HepG2 (cell line): Measurements from ENCODE around the gene PXT1. TPM values are rescaled to one million over a fixed set of nuclear protein-coding genes. Genes with fewer than 3 reads are reported as not detected.

Experiments used
- ASH2L ChIP-seq: fragments of 300-600, 200-600 bp; sonication (generic); IDR thresholded peaks from 2 replicates; pipeline ENCODE4 v1.7.0; 2017; ENCODE audit warnings: low read depth, mild to moderate bottlenecking, moderate library complexity, mixed read lengths, low read length; ENCODE audit not compliant: insufficient read length
- DR1 ChIP-seq: sonication (generic); formaldehyde crosslinking; IDR thresholded peaks from 2 replicates; pipeline ENCODE4 v1.8.0; 2021; ENCODE audit warnings: mild to moderate bottlenecking, missing genetic modification reagents, inconsistent platforms
- EEA1 ChIP-seq: sonication (generic); formaldehyde crosslinking; IDR thresholded peaks from 2 replicates; pipeline ENCODE4 v1.5.1; 2020; ENCODE audit warnings: mild to moderate bottlenecking, missing genetic modification reagents, borderline replicate concordance
- ESRRA ChIP-seq: sonication (generic); formaldehyde crosslinking; IDR thresholded peaks from 2 replicates; pipeline ENCODE4 v1.5.1; 2020; ENCODE audit warnings: mild to moderate bottlenecking, low read depth, missing genetic modification reagents
- HNRNPLL ChIP-seq: fragments of 200-400 bp; formaldehyde crosslinking; IDR thresholded peaks from 2 replicates; pipeline ENCODE4 v1.6.1; 2017; ENCODE audit warnings: mild to moderate bottlenecking, low read depth, low read length; ENCODE audit not compliant: poor library complexity, severe bottlenecking
- MAZ ChIP-seq, 2 experiments: sonication (generic) in 1 of 2; formaldehyde crosslinking in 1 of 2; IDR thresholded peaks; 2 replicates each; pipeline versions ENCODE4 v1.5.0 to v1.6.1; 2012 to 2020; ENCODE audit warnings: low read depth in 2 of 2, mild to moderate bottlenecking in 2 of 2, borderline replicate concordance in 1 of 2, improper control_type of control experiment in 1 of 2, low read length in 1 of 2, missing genetic modification reagents in 1 of 2, moderate library complexity in 1 of 2
- RAD51 ChIP-seq: fragments of 450-650 bp; IDR thresholded peaks from 2 replicates; pipeline ENCODE4 v1.6.1; 2016; ENCODE audit warnings: borderline replicate concordance
- RNF2 ChIP-seq: fragments of 450-650 bp; conservative IDR thresholded peaks from 2 replicates; pipeline ENCODE4 v1.6.1; 2016; ENCODE audit warnings: low read depth
- ZFYVE20 ChIP-seq: sonication (generic); formaldehyde crosslinking; IDR thresholded peaks from 2 replicates; pipeline ENCODE4 v1.8.0; 2023; ENCODE audit warnings: low read depth, mild to moderate bottlenecking, moderate library complexity, missing genetic modification reagents, borderline replicate concordance
- ZNF253 ChIP-seq: sonication (generic); formaldehyde crosslinking; IDR thresholded peaks from 2 replicates; pipeline ENCODE4 v1.8.0; 2022; ENCODE audit warnings: mild to moderate bottlenecking, missing genetic modification reagents, borderline replicate concordance
- ZNF329 ChIP-seq: sonication (generic); formaldehyde crosslinking; IDR thresholded peaks from 2 replicates; pipeline ENCODE4 v1.9.0; 2021; ENCODE audit warnings: low read depth, mild to moderate bottlenecking, missing genetic modification reagents
- ZNF703 ChIP-seq: sonication (generic); formaldehyde crosslinking; IDR thresholded peaks from 2 replicates; pipeline ENCODE4 v1.5.1; 2020; ENCODE audit warnings: missing genetic modification reagents, mild to moderate bottlenecking, moderate library complexity, borderline replicate concordance
- ZNF780A ChIP-seq: sonication (generic); formaldehyde crosslinking; IDR thresholded peaks from 2 replicates; pipeline ENCODE4 v1.8.0; 2022; ENCODE audit warnings: mild to moderate bottlenecking, missing genetic modification reagents, moderate library complexity
- ZSCAN25 ChIP-seq: sonication (generic); formaldehyde crosslinking; IDR thresholded peaks from 2 replicates; pipeline ENCODE4 v1.8.0; 2022; ENCODE audit warnings: mild to moderate bottlenecking, missing genetic modification reagents
- polyA plus RNA-seq, 8 experiments: library from polyadenylated mRNA; depleted of rRNA in 3 of 8; stranded (reverse) in 7 of 8; unstranded in 1 of 8; fragments of >200 nt; fragmentation: Illumina TruSeq in 4 of 8; extraction: Trizol in 4 of 8; gene quantifications; 2 replicates each; pipeline versions ENCODE4 v1.2.1 to v1.2.3, GENCODE V29; 2011 to 2016; ENCODE audit warnings: low read depth in 4 of 8, missing spikeins in 1 of 8, mixed read lengths in 1 of 8; ENCODE audit not compliant: insufficient read depth in 1 of 8
- total RNA-seq, 5 experiments: library from RNA; depleted of rRNA; stranded (reverse); fragments of >200 nt; fragmentation: Illumina TruSeq; extraction: Trizol; gene quantifications; 2 replicates each; pipeline ENCODE4 v1.2.3, GENCODE V29; 2016; ENCODE audit warnings: low read depth in 1 of 5
- TF ChIP-seq, protein P1 (sequence below): sonication (generic); formaldehyde crosslinking; IDR thresholded peaks from 2 replicates; pipeline ENCODE4 v1.4.0; 2020; ENCODE audit warnings: missing genetic modification reagents
- TF ChIP-seq, protein P2 (sequence below), 2 experiments: fragments of 450-650 bp in 1 of 2; sonication (generic) in 1 of 2; formaldehyde crosslinking in 1 of 2; IDR thresholded peaks; 2 replicates each; pipeline versions ENCODE4 v1.6.1 to v1.8.0; 2016 to 2022; ENCODE audit warnings: antibody characterized with exemption in 1 of 2, mild to moderate bottlenecking in 1 of 2, missing genetic modification reagents in 1 of 2

PXT1 gene
- total and polyA plus RNA-seq, 2 of the 13 experiments (the other 11 are each of a cell fraction or from before 2014, with no cell fraction given): 0.04 TPM; not detected in 1

DNA sequence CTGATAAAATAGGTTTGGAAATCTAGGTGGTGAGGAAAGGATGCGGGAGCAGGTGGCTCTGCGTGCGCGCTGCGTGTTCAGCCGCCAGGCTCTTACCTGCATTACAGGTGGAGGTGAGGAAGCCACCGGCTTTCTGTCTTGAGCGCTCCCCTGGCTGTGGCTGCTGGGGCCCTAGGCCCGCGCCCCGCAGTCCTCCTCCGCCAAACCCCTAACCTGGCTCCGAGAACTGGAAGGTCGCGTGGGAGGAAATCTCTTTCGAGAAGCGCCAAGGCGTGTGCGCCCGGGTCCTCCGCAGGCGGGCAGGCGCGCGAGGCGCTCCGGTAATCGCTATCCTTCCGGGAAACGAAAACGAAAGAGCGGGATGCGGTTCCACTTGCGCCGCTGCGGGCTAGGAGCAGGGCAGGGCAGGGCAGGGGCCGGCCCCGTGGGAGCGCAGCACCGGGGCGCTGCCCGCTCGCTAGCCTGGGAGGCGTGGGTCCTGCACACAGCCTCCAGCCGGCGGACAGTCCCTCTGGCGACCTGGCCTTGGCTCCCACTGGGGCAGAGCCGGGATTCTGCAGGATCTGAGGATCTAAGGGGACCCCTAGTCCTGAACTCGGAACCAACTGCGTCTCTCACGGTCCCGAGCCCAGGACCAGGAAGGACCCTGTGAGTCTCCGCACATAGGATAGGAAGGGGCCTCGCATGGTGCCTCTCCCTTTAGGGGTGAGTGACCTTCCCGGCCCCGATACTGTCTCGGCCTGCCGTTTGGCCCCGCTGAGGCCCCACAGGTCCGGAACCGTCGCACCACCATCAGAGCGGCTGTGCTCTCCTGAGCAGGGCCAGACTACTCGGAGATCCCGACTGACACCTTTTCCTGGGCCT, 55.0 kb downstream of the PXT1 start, which contains the start of gene ETV7 (continued):
- TF ChIP-seq ZSCAN25 (CRISPR knock-in tag) (0 out of 2 replicates have a peak, but pooled peaks have one; percentile 24), ESRRA (CRISPR knock-in tag) (no peak), RNF2 (peak; percentile 59; the same call in 1 of the 2 replicates), ASH2L (no peak), ZNF329 (CRISPR knock-in tag) (no peak), MAZ (IDR thresholded peaks at IDR 0.05; ENCODE audit: borderline replicate concordance, low read depth, low read length) (no peak), MAZ (CRISPR knock-in tag; IDR thresholded peaks at IDR 0.05; ENCODE audit: low read depth) (0 out of 2 replicates have a peak, but pooled peaks have one; percentile 11), RAD51 (no peak), DR1 (CRISPR knock-in tag) (no peak), ZNF703 (CRISPR knock-in tag) (no peak), HNRNPLL (peak; percentile 51), ZNF253 (CRISPR knock-in tag) (peak; percentile 35; the same call in 1 of the 2 replicates), ZFYVE20 (CRISPR knock-in tag) (no peak), ZNF780A (CRISPR knock-in tag) (no peak), EEA1 (CRISPR knock-in tag) (no peak)
- TF ChIP-seq, protein P1, sequence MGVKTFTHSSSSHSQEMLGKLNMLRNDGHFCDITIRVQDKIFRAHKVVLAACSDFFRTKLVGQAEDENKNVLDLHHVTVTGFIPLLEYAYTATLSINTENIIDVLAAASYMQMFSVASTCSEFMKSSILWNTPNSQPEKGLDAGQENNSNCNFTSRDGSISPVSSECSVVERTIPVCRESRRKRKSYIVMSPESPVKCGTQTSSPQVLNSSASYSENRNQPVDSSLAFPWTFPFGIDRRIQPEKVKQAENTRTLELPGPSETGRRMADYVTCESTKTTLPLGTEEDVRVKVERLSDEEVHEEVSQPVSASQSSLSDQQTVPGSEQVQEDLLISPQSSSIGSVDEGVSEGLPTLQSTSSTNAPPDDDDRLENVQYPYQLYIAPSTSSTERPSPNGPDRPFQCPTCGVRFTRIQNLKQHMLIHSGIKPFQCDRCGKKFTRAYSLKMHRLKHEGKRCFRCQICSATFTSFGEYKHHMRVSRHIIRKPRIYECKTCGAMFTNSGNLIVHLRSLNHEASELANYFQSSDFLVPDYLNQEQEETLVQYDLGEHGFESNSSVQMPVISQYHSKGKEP: no peak
- TF ChIP-seq, protein P2, sequence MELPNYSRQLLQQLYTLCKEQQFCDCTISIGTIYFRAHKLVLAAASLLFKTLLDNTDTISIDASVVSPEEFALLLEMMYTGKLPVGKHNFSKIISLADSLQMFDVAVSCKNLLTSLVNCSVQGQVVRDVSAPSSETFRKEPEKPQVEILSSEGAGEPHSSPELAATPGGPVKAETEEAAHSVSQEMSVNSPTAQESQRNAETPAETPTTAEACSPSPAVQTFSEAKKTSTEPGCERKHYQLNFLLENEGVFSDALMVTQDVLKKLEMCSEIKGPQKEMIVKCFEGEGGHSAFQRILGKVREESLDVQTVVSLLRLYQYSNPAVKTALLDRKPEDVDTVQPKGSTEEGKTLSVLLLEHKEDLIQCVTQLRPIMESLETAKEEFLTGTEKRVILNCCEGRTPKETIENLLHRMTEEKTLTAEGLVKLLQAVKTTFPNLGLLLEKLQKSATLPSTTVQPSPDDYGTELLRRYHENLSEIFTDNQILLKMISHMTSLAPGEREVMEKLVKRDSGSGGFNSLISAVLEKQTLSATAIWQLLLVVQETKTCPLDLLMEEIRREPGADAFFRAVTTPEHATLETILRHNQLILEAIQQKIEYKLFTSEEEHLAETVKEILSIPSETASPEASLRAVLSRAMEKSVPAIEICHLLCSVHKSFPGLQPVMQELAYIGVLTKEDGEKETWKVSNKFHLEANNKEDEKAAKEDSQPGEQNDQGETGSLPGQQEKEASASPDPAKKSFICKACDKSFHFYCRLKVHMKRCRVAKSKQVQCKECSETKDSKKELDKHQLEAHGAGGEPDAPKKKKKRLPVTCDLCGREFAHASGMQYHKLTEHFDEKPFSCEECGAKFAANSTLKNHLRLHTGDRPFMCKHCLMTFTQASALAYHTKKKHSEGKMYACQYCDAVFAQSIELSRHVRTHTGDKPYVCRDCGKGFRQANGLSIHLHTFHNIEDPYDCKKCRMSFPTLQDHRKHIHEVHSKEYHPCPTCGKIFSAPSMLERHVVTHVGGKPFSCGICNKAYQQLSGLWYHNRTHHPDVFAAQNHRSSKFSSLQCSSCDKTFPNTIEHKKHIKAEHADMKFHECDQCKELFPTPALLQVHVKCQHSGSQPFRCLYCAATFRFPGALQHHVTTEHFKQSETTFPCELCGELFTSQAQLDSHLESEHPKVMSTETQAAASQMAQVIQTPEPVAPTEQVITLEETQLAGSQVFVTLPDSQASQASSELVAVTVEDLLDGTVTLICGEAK (IDR thresholded peaks at IDR 0.05): no peak
- TF ChIP-seq, protein P2 (CRISPR knock-in tag; IDR thresholded peaks at IDR 0.05): no peak
